Peyer's patch (tissue), 4 donors: Measurements from ENCODE around the gene ELMO1.

Experiments
- CTCF ChIP-seq, 6 experiments: fragments of 450-650 bp in 4 of 6; fragments of 200-600 bp in 2 of 6; sonication (generic) in 1 of 6; IDR thresholded peaks; one replicate each; pipeline ENCODE4 v1.5.1; 2017 to 2019; ENCODE audit warnings: antibody characterized with exemption in 6 of 6, mild to moderate bottlenecking in 3 of 6, moderate library complexity in 1 of 6
- POLR2A ChIP-seq, 2 donors: fragments of 450-650 bp; IDR thresholded peaks; one replicate each; pipeline ENCODE4 v1.5.1; 2017; ENCODE audit warnings: antibody characterized with exemption in 2 of 2, mild to moderate bottlenecking in 2 of 2, moderate library complexity in 2 of 2

GRCh38 chr7:36969376-36969775 is 479.3 kb downstream of the ELMO1 start:
- TF ChIP-seq CTCF (IDR thresholded peaks at IDR 0.05), result no peak
- no peak for TF ChIP-seq POLR2A (IDR thresholded peaks at IDR 0.05)
